GM18511 (cell line): Measurements from ENCODE around the gene MXD1.

Source experiments
- ATAC-seq: cut with Tn5 transposase; IDR thresholded peaks from one replicate; pipeline ENCODE4 v1.9.1; 2021; ENCODE audit warnings: mild to moderate bottlenecking, moderate library complexity; ENCODE audit not compliant: unreplicated experiment

Gene MXD1

GRCh38 chr2:69975853-69976462, 61.0 kb downstream of the MXD1 start:
- no peak for ATAC-seq

DNA sequence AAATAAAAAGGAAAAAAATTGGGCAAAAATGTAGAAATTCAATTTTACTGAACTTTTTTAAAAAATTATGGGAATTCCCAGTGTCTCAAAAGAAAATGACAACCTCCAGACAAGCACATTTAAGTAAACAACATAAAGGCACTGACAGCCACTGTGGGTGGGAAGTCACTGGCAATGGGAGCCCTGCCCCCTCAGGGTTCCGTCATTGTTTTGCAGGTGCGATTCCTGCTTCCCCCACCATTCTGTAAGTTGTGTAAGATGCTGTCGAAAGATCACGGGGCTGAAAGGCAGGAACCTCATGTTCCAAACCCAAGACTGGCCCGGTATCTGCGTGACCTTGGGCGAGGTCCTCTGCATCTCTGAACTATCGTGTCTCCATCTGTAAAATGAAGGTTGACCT, 62.3 kb downstream of the MXD1 start:
- ATAC-seq, result no peak

DNA sequence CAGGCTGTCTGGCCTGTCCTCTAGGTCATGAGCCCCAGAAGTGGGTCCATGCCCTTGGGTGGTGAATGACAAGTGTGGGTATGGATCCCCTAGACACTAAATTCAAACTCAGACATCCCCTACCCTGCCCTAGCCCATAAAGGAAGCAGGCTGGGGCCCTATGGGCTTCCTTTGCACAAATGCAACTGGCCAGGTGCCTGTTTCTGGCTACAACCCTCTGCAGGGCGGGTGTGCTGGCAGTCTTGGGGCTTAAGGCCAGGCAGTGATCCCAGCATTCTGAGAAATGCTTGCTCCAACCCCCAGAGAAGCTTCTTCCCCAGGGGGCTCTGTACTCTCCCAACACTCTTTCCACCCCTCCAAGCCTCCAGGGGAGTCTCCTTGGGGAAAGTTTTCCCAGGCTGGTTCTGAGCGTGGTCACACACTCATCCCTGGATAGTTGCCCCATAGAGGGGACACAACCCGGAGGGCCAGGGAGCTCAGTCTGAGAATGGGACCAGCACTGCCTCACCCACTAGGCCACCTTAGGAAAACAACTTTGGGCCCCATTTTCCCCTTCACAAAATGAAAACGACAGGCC, 63.1 kb downstream of the MXD1 start:
- no peak for ATAC-seq

DNA sequence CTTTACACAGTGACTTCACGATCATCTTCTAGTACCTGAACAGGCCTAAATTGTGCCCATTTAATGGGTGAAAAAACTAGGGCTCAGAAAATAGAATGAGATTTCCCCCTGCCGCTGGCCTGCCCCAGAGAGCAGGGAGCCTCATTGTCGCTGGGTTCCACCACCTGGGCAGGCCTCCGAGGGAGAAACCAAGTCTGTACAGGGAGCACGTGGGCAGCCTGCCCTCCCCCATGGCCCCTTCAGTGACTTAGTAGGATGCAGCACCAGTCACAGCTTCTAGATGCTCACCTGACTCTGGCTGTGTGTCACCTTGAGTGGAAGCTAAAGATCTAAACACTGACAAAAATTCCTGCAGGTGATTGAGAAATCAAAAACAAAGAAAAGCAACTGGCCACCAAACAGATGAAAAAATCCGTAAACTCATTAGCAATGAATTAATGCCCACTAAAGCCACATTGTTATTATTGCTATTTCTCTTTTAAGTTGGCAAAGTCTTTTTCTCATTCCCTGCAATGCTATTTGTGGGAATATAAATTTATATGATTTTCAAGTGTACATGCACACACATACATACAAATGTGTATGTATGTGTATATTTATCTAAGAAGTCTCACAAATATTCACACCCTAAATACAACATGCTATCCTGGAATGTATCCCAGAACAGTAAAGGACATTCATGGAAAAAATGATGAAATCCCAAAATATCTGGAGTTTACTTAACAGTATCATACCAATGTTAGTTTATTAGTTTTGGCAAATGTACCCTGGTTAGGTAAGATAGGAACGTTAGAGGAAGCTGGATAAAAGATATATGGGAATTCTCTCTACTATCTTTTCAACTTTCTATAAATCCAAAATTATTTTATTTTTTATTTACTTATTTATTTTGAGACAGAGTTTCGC, 65.2 kb downstream of the MXD1 start:
- ATAC-seq, result no peak

DNA sequence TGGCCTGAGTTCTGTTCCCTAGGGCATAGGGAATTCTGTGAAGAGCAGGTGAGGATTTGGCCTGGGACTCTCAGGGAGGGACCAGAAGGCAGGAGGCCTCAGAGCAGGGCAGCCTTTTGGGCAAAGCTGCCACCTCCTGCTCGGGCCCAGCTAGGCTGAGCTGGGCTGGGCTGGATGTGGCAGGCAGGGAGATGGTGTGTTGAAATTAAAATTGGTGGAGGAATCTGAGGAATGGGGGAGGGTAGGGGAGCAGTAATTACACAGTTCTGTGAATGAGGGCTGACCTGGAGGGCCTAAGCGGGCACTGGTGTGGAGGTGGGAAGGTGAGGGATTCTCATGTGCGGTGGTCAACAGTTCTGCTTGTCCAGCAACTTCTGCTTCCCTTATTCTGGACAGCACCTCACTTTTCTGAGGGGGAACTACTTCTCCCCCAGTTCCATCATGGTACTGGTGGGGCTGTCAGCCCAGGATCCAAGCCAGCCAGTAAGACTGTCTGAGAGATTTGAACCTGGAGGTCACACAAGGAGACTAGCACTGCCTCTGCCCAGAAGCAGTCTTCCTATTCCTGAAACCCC, 68.6 kb downstream of the MXD1 start:
- no peak for ATAC-seq

- ATAC-seq, result no peak
Measured at GRCh38 chr2:69985216-69985615, 70.3 kb downstream of the MXD1 start.

GRCh38 chr2:69985688-69986087, 70.8 kb downstream of the MXD1 start:
- no peak for ATAC-seq

- no peak for ATAC-seq
Measured at GRCh38 chr2:69986691-69987090, 71.8 kb downstream of the MXD1 start.

- no peak for ATAC-seq
Measured at GRCh38 chr2:69988086-69988635, 73.3 kb downstream of the MXD1 start.

DNA sequence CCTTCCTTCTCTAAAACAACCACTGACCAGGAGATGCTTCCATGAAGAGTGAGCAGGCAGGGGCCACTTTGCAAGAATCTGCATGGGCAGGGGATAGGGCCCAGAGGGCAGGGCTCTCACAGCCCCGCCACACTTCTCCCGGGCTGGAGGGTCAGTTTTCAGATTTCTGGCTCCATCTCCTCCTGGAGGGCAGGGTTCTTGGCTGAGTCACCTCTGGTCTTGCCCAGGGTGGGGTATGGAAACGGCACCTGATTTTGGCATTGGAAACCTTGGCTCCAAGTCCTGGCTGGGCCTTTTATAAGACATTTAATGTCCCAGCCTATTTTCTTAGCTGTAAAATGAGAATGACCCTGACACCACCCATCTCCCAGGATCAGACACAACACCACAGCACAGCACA, 74.1 kb downstream of the MXD1 start:
- no peak for ATAC-seq

DNA sequence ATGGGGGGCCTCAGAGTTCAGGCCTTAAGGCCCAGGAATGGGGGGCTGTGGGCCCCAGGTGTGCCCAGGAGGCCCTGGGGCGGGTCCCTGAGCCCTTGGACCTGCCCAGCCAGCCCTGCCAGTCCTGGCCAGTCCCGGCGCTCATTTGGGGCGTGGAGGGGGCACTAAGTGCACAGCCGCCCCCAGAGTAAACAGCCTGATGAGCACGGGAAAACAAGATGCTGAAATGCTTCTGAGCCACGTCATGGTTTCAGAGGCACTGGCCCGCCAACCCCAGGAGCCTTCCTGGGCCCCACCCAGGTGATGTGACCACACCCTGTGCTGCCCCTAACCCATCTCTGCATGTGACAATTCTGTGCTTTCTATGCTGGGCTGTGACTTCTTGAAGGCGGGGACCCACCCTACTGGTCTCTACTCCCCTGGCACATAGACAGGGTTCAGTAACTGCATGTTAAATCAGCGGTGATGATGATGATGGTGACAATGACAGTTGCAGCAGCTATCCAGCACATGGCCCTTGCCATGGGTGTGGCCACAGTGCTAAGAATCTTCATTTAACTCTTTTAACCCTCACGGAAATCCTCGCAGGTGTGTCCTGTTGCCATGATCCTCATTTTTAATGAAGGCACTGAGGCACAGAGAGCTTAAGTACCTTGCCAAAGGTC, 74.7 kb downstream of the MXD1 start:
- no peak for ATAC-seq
